ENCODE measurements around the gene DNAH14.

- TF ChIP-seq CTCF (IDR thresholded peaks at IDR 0.05) = no peak
- no peak for TF ChIP-seq POLR2A (IDR thresholded peaks at IDR 0.05)
- TF ChIP-seq EP300 (IDR thresholded peaks at IDR 0.05) = no peak
Observed at GRCh38 chr1:224881762-224882211, 47.7 kb upstream of the DNAH14 start.
